Natural killer cell (primary cell): ENCODE measurements around the gene MRPS18C. TPM values are rescaled to one million over a fixed set of nuclear protein-coding genes. Genes with fewer than 3 reads are reported as not detected.

Source experiments
- ATAC-seq, 3 donors: fragments of 150-1000 bp in 2 of 3; fragments of 200-7000 bp in 1 of 3; cut with Tn5 transposase; 1 replicate in 1 of 3; 2 replicates in 2 of 3; pipeline ENCODE4 v1.10.0; 2021; ENCODE audit warnings: mild to moderate bottlenecking in 2 of 3, moderate library complexity in 2 of 3
- DNase-seq, 2 donors: peaks; one replicate each; pipeline versions ENCODE4 v3.0.0 to v3.0.0-alpha.2; 2013 to 2021; ENCODE audit warnings: mixed read lengths in 1 of 2
- H3K27ac ChIP-seq: one replicate; pipeline ENCODE4 v1.5.1; 2013; ENCODE audit warnings: mild to moderate bottlenecking, low read length
- H3K27me3 ChIP-seq: one replicate; pipeline ENCODE4 v1.6.1; 2013; ENCODE audit warnings: low read length; ENCODE audit not compliant: control insufficient read depth, insufficient read depth
- H3K36me3 ChIP-seq: one replicate; pipeline ENCODE4 v1.6.1; 2013; ENCODE audit warnings: low read length; ENCODE audit not compliant: control insufficient read depth, insufficient read depth
- H3K4me1 ChIP-seq: one replicate; pipeline ENCODE4 v1.6.1; 2013; ENCODE audit warnings: low read length; ENCODE audit not compliant: control insufficient read depth, insufficient read depth
- H3K4me3 ChIP-seq: one replicate; pipeline ENCODE4 v1.5.1; 2013; ENCODE audit warnings: low read length
- H3K9me3 ChIP-seq: one replicate; pipeline ENCODE4 v1.6.1; 2013; ENCODE audit warnings: low read length; ENCODE audit not compliant: control insufficient read depth, insufficient read depth
- H3K27ac Mint-ChIP-seq, 2 donors: one replicate each; pipeline ENCODE4 v1.8.0; 2022; ENCODE audit warnings: mild to moderate bottlenecking in 2 of 2, mixed read lengths in 2 of 2, moderate library complexity in 1 of 2
- H3K27me3 Mint-ChIP-seq, 2 donors: one replicate each; pipeline ENCODE4 v1.8.0; 2022; ENCODE audit warnings: low read depth in 2 of 2, mixed read lengths in 2 of 2
- H3K36me3 Mint-ChIP-seq: one replicate; pipeline ENCODE4 v1.8.0; 2022; ENCODE audit warnings: mixed read lengths
- H3K4me1 Mint-ChIP-seq, 2 donors: one replicate each; pipeline ENCODE4 v1.8.0; 2022; ENCODE audit warnings: mixed read lengths in 2 of 2
- H3K4me3 Mint-ChIP-seq: one replicate; pipeline ENCODE4 v1.8.0; 2022; ENCODE audit warnings: mild to moderate bottlenecking, moderate library complexity, mixed read lengths
- H3K9me3 Mint-ChIP-seq, 2 donors: one replicate each; pipeline ENCODE4 v1.8.0; 2022; ENCODE audit warnings: mixed read lengths in 2 of 2
- WGBS: methylation state at CpG from one replicate; pipeline ENCODE4 v1.1.7; 2013; ENCODE audit warnings: missing lambda C conversion rate; ENCODE audit not compliant: insufficient coverage; 5-methylcytosine and 5-hydroxymethylcytosine counted together
- intact Hi-C: fragments of 100-400 bp; cut with micrococcal nuclease; formaldehyde crosslinking; loops from one replicate; pipeline ENCODE4 v1.14.2; 2022
- total RNA-seq, 4 donors: library from RNA; stranded (reverse); fragments of 120-200 nt in 1 of 4; gene quantifications; one replicate each; pipeline versions ENCODE4 v1.2.3 to v1.2.4, GENCODE V29; 2013 to 2022
- TF ChIP-seq, protein P1 (sequence below): fragments of 200-600 bp; IDR thresholded peaks from one replicate; pipeline ENCODE4 v1.8.0; 2022; ENCODE audit warnings: antibody characterized with exemption

The MRPS18C gene
- total RNA-seq, 3 donors from 2014 or later (not counting 1 experiment from before 2014, with no cell fraction given) = 14.4 to 26.0 (median 18.1) TPM

DNA sequence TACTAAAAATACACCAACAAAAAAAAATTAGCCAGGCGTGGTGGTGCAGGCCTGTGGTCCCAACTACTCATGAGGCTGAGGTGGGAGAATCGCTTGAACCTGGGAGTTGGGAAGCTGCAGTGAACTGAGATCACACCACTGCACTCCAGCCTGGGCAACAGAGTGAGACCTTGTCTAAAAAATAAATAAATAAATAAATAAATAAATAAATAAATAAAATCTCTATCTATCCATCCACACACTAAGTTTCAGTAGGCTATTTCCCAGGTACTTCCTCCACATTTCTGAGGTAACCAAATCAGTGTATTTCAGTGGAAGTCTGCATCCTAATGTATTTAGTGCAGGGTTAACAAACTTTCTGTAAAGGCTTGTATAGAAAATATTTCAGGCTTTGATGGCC, 18.1 kb downstream of the MRPS18C start:
- intact Hi-C loops = no loop called here
- no peak overlapping the region for H3K4me3 ChIP-seq
- no peak overlapping the region for H3K4me3 Mint-ChIP-seq
- no peak overlapping the region for H3K27ac Mint-ChIP-seq
- TF ChIP-seq, protein P1, sequence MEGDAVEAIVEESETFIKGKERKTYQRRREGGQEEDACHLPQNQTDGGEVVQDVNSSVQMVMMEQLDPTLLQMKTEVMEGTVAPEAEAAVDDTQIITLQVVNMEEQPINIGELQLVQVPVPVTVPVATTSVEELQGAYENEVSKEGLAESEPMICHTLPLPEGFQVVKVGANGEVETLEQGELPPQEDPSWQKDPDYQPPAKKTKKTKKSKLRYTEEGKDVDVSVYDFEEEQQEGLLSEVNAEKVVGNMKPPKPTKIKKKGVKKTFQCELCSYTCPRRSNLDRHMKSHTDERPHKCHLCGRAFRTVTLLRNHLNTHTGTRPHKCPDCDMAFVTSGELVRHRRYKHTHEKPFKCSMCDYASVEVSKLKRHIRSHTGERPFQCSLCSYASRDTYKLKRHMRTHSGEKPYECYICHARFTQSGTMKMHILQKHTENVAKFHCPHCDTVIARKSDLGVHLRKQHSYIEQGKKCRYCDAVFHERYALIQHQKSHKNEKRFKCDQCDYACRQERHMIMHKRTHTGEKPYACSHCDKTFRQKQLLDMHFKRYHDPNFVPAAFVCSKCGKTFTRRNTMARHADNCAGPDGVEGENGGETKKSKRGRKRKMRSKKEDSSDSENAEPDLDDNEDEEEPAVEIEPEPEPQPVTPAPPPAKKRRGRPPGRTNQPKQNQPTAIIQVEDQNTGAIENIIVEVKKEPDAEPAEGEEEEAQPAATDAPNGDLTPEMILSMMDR = no peak
- H3K36me3 ChIP-seq = peaks cover 20% of the 10 kb centered on the region
- DNase-seq (no peak), ATAC-seq (no peak)
- peaks cover 11% of the 10 kb centered on the region for H3K4me1 ChIP-seq
- WGBS = 64% methylated on average over 2 of the region's 2 CpGs
- H3K9me3 Mint-ChIP-seq = no peaks in the 10 kb centered on the region
- no peaks in the 10 kb centered on the region for H3K27me3 Mint-ChIP-seq
- H3K27ac ChIP-seq = no peak overlapping the region
- H3K4me1 Mint-ChIP-seq = peaks cover 11 to 19% of the 10 kb centered on the region in 2 donors
- no peaks in the 10 kb centered on the region for H3K36me3 Mint-ChIP-seq
- H3K9me3 ChIP-seq = no peaks in the 10 kb centered on the region
- H3K27me3 ChIP-seq = no peaks in the 10 kb centered on the region

DNA sequence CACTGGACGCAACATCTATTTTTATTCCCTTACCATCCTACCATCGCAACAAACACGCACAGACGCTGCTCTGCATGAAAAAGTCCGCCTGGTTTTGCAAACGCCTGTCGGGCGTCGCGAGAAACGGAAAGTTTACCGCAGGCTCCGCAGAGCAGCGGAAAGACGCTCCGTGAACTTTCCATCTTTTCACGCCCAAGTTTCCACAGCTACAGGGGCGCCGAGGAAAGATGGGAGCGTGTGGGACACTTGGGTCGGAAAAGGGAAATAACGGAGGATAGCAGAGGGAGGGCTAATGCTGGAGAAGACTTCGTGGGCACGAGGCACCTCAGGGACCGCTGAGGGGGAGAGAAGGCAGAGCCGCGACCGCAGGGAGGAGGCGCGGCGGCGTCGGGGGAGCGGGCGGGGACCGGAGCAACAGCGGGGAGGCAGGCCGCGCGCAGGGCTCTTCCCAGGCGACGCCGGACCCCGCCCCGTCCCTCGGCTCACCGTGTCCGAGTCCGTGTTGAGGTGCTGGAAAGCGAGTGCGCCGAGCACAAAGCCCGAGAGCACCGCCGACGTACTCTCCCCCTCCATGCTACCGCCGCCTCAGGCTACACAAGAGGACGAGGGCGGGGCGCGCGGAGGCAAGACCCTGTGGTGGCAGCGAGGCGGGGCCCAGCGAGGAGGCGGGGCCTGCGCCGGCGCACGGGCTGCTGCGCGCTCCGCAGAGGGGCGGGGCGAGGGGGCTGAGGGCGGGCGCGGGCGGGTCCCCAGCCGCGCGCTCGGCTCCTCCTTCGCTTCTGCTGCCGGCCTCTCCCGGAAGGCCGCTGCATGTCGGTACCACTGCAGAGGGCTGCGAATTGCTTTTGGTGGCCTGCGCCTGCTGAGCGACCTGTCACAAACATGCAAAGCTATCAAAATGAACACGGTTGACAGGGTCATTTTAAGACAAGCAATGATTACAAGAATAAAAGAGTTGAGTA, 28.9 kb downstream of the MRPS18C start, which contains the start of gene ABRAXAS1:
Gene ABRAXAS1, minus strand, starts transcription at position 601 of the 962 bp plus-strand sequence. Its CDS starts 28 bp downstream, at position 573.
- Mint-ChIP-seq H3K9me3 (no peaks in the 10 kb centered on the region), H3K4me3 (peak within 1 kb of the TSS; percentile 99), H3K27me3 (no peaks in the 10 kb centered on the region), H3K36me3 (no peaks in the 10 kb centered on the region), H3K4me1 (peaks cover 14 to 21% of the 10 kb centered on the region in 2 donors), H3K27ac (peak within 1 kb of the TSS; percentile 92 to 96)
- Histone ChIP-seq H3K36me3 (no peaks in the 10 kb centered on the region), H3K4me1 (peaks cover 11% of the 10 kb centered on the region), H3K4me3 (peak within 1 kb of the TSS; percentile 67), H3K27me3 (no peaks in the 10 kb centered on the region), H3K27ac (peak within 1 kb of the TSS; percentile 67), H3K9me3 (no peaks in the 10 kb centered on the region)
- DNase-seq (peak; percentile 93 to 97), ATAC-seq (peak; percentile 95 to 100 (median 97))
- TF ChIP-seq, protein P1 = no peak
- intact Hi-C loops = loop anchor here (1.0 kb wide), 1 partner anchor 29 kb away; the partner anchor contains the start of gene HELQ
- WGBS = under 1% methylated on average over 93 of the region's 93 CpGs

DNA sequence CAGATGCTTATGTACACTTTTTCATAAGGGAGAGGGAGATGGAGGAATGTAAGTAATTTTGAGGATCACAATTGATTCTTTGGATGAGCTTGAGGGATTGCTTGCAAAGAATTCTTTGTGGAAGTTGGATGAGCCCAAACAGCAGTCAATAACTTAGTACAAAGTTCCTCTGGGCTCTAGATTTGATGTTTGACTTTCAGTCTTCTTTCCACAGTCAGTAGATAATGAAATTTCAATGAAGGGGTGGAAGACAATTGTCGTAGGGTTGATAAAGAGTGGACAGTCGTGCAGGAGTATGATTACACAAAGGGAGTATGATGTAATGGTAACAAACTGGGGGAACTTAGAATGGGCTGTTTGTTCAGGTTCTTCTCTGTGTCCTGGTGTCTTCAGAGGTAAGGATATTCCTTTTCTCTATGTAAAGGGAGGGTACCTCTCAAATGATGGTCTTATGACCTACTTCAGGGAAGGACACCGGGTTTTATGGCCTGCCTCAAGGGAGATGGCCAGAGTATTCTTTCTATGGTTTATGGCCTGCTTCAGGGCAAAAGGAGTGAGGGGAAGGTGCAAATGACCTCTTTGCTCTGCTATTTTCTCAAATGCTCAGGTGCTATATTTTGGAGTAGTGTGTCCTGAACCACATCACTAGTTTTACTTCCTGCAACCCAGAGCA, 30.7 kb downstream of the MRPS18C start:
- 99% methylated on average over 3 of the region's 3 CpGs for WGBS
- DNase-seq (no peak), ATAC-seq (no peak)
- Mint-ChIP-seq H3K36me3 (no peaks in the 10 kb centered on the region), H3K9me3 (no peaks in the 10 kb centered on the region), H3K4me3 (no peak overlapping the region), H3K4me1 (peaks cover 14 to 21% of the 10 kb centered on the region in 2 donors), H3K27me3 (no peaks in the 10 kb centered on the region), H3K27ac (no peak overlapping the region)
- peaks cover 11% of the 10 kb centered on the region for H3K4me1 ChIP-seq
- H3K27ac ChIP-seq = no peak overlapping the region
- TF ChIP-seq, protein P1 = no peak
- H3K9me3 ChIP-seq = no peaks in the 10 kb centered on the region
- no peaks in the 10 kb centered on the region for H3K27me3 ChIP-seq
- intact Hi-C loops = no loop called here
- H3K4me3 ChIP-seq = no peak overlapping the region
- no peaks in the 10 kb centered on the region for H3K36me3 ChIP-seq
